GM06990 (cell line): ENCODE data around the gene HDAC3.
A peak's percentile ranks its signal among the peaks of the same experiment; 100 is the strongest.

Experiments used
- DNase-seq: peaks from one replicate; pipeline ENCODE4 v3.0.0-alpha.2; 2011; ENCODE audit not compliant: insufficient read length; ENCODE audit errors: extremely low read depth
- H3K27me3 ChIP-seq: replicated peaks from 2 replicates; pipeline ENCODE4 v1.6.0; 2011; ENCODE audit warnings: low read length; ENCODE audit not compliant: control insufficient read depth, insufficient read depth
- H3K36me3 ChIP-seq: 2 replicates; pipeline ENCODE4 v1.5.1; 2011; ENCODE audit warnings: low read length; ENCODE audit not compliant: control insufficient read depth, insufficient read depth
- H3K4me3 ChIP-seq: replicated peaks from 2 replicates; pipeline ENCODE4 v1.5.1; 2011; ENCODE audit warnings: low read depth, mild to moderate bottlenecking, control low read depth, low read length
- TF ChIP-seq, protein P1 (sequence below): IDR thresholded peaks from 2 replicates; pipeline ENCODE4 v1.5.1; 2011; ENCODE audit warnings: low read length, control low read depth, mild to moderate bottlenecking, inconsistent platforms; ENCODE audit not compliant: insufficient read depth, poor library complexity, severe bottlenecking

HDAC3 gene

DNA sequence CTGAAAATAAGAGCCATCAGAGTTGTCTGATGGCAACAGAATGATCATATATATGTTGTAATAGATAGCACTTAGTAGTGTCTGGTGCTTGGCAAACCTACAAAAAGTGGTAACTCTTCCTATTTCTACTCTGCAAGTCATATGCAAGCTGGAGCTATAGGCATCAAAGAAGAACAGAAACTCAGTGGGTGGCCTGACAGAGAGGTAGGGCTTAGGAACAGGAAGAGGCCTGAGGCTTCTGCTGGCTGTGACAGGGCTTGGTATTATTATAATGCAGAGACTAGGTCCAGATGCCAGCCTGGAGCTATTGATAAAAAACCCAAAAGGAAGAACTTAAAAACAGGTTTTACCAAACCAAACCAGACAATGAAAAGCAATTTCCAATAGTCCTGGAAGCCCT is 13.5 kb downstream of the HDAC3 start:
- TF ChIP-seq, protein P1, sequence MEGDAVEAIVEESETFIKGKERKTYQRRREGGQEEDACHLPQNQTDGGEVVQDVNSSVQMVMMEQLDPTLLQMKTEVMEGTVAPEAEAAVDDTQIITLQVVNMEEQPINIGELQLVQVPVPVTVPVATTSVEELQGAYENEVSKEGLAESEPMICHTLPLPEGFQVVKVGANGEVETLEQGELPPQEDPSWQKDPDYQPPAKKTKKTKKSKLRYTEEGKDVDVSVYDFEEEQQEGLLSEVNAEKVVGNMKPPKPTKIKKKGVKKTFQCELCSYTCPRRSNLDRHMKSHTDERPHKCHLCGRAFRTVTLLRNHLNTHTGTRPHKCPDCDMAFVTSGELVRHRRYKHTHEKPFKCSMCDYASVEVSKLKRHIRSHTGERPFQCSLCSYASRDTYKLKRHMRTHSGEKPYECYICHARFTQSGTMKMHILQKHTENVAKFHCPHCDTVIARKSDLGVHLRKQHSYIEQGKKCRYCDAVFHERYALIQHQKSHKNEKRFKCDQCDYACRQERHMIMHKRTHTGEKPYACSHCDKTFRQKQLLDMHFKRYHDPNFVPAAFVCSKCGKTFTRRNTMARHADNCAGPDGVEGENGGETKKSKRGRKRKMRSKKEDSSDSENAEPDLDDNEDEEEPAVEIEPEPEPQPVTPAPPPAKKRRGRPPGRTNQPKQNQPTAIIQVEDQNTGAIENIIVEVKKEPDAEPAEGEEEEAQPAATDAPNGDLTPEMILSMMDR = no peak
- peak; percentile 48 for DNase-seq
- Histone ChIP-seq H3K36me3 (peaks cover 22% of the 10 kb centered on the region), H3K4me3 (no peak overlapping the region), H3K27me3 (no peaks in the 10 kb centered on the region)

DNA sequence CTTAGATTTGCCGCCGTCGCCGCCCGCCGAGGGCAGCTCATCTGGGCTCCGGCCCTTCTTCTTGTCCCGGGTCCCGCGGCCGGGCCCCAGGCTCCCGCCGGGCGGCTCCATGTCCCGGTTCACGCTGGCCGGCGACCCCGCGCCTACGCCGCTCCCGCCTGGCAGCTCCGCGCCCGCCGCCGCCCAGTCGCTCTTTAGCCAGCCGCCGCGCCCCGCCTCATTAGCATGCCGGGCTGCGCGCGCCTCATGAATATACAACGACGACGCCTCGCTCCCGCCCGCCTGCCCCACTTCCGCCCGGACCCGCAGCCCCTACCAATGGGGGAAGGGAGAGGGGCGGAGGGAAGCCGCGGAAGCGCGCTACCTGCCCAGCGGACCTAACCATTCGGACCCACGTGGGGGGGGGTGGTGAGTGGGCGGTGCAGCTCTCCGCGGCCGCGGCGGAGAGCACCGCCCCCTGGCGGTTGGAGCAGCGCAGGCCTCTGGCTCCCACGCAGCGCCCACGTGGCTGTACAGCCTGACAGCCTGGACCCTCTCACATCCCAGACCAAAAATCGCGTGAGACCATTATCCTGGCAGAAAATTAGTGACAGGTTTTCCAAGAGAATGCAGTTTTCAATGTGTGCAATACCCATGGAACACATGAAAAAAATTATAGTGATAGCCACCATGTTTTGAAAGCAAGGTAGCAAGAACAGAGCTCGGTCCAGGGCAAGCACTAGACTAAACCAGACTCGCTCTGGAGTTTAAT is 17.7 kb downstream of the HDAC3 start, which contains the start of gene DIAPH1:
Gene DIAPH1, minus strand, starts transcription at position 197 of the 751 bp plus-strand sequence. Its CDS starts 86 bp downstream, at position 111.
- TF ChIP-seq, protein P1 = peak; percentile 96
- Histone ChIP-seq H3K4me3 (peak within 1 kb of the TSS; percentile 81), H3K36me3 (peaks cover 5% of the 10 kb centered on the region), H3K27me3 (no peaks in the 10 kb centered on the region)
- DNase-seq = peak; percentile 98

DNA sequence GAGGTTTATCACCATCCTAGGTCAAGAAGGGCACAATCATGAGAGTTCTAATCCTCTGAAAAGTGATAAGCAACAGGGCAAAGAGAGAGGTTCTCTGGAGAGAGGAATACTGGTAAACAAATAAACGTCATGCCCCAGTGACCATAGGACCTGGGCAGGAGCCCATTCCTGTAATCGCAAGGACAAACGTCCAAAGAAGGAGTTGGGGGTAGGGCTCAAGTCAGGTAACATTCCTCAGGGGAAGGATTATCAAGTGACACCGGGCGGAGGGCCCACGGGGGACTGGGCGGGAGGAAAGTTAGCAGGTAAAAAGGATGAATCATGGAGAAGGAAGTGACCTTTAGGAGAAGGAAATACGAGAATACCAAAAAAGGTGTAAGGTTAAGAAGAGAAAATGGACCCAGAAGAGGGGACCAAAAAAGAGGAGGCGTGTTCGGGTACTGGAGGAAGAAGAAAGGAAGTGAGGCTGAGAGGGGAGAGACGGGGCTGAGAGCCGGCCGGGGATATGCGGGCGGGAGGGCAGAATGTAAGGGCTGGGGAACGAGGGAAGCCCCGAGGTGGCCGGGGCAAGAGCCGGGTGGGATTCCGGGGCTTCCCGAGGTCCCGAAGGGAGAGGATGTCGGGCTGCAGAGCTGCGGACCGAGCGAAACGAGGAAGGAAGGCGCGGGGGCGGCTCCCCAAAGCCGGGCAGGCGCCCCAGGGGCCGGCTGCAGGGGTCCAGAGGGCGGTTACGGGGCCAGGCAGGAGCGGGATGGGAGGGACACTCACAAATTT is 18.4 kb downstream of the HDAC3 start:
- no peak for DNase-seq
- H3K36me3 ChIP-seq = peaks cover 5% of the 10 kb centered on the region
- TF ChIP-seq, protein P1 = no peak
- peak overlapping the region; percentile 81 for H3K4me3 ChIP-seq
- no peaks in the 10 kb centered on the region for H3K27me3 ChIP-seq

DNA sequence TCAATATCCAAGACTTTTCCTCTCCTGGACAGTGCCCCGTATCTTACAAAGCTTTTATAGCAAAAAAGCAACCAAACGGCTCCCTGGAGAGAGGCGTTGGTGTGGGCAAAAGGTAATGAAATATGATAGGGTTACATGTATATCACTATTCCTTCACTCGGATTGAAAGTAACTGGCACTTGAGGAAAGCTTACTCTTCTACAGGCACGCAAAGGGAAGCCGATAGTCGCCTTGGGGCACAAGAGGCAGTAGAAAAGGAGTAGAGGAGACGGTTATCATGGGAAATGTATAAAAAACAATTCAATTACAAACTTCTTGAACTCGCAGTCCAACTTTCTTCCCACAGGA is 19.0 kb downstream of the HDAC3 start:
- no peak for DNase-seq
- TF ChIP-seq, protein P1 = no peak
- Histone ChIP-seq H3K4me3 (peak overlapping the region; percentile 81), H3K36me3 (peaks cover 5% of the 10 kb centered on the region), H3K27me3 (no peaks in the 10 kb centered on the region)

DNA sequence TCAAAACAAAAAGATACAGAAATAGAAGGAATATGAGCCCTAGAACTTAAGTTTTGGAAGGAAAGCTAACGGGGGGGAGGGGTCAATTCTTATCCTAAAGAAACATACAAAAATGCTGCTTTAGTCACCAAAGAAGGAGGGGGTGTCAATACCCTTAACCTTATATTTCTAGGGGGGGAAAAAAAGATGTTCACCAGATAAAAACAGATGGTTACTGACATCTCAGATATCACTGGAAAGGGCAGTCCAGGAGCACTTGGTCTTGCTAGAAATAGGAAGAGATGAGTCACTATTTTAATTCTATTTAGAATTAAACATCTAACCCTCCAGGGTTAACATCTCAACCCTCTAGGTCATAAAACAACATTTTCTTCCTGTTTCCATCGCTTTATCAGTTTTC is 19.5 kb downstream of the HDAC3 start:
- peaks cover 5% of the 10 kb centered on the region for H3K36me3 ChIP-seq
- H3K27me3 ChIP-seq = no peaks in the 10 kb centered on the region
- TF ChIP-seq, protein P1 = no peak
- DNase-seq = no peak
- peak overlapping the region; percentile 81 for H3K4me3 ChIP-seq
